Esophagus muscularis mucosa (tissue), 4 donors: ENCODE measurements around the gene JPH3. TPM values are rescaled to one million over a fixed set of nuclear protein-coding genes. Genes with fewer than 3 reads are reported as not detected.

Experiments
- DNase-seq: peaks from one replicate; pipeline ENCODE4 v3.0.0-alpha.2; 2017; ENCODE audit errors: extremely low spot score
- H3K27ac ChIP-seq, 4 donors: fragments of 200-600 bp; sonication (generic); replicated peaks in 1 of 4; 1 replicate in 3 of 4; 2 replicates in 1 of 4; pipeline ENCODE4 v1.5.1; 2016 to 2019; ENCODE audit warnings: mild to moderate bottlenecking in 1 of 4
- H3K27me3 ChIP-seq, 4 donors: fragments of 200-600 bp; sonication (generic); one replicate each; pipeline versions ENCODE4 v1.5.1 to v1.6.0; 2016 to 2019
- H3K36me3 ChIP-seq, 4 donors: fragments of 200-600 bp; sonication (generic); one replicate each; pipeline ENCODE4 v1.5.1; 2016 to 2019
- H3K4me1 ChIP-seq, 4 donors: fragments of 200-600 bp; sonication (generic); one replicate each; pipeline ENCODE4 v1.5.1; 2016 to 2019
- H3K4me3 ChIP-seq, 4 donors: fragments of 200-600 bp; sonication (generic); 1 replicate in 2 of 4; 2 replicates in 2 of 4; pipeline ENCODE4 v1.5.1; 2016 to 2019; ENCODE audit warnings: mild to moderate bottlenecking in 4 of 4, moderate library complexity in 1 of 4
- H3K9me3 ChIP-seq, 4 donors: fragments of 200-600 bp; sonication (generic); 1 replicate in 3 of 4; 2 replicates in 1 of 4; pipeline ENCODE4 v1.5.1; 2016 to 2019
- EP300 ChIP-seq: sonication (generic); formaldehyde crosslinking; IDR thresholded peaks from one replicate; pipeline ENCODE4 v1.6.1; 2017; ENCODE audit warnings: antibody characterized with exemption
- POLR2A ChIP-seq: fragments of 450-650 bp; IDR thresholded peaks from one replicate; pipeline ENCODE4 v1.6.1; 2017; ENCODE audit warnings: antibody characterized with exemption, moderate library complexity, mild to moderate bottlenecking, low read depth
- POLR2AphosphoS5 ChIP-seq, 2 donors: sonication (generic); formaldehyde crosslinking; IDR thresholded peaks; one replicate each; pipeline ENCODE4 v1.6.1; 2017; ENCODE audit warnings: antibody characterized with exemption in 2 of 2
- WGBS: methylation state at CpG from one replicate; pipeline ENCODE4 v1.1.5; 2018; 5-methylcytosine and 5-hydroxymethylcytosine counted together
- intact Hi-C: fragments of 100-400 bp; cut with DNase I; formaldehyde crosslinking; loops from one replicate; pipeline ENCODE4 v1.15.1; 2023
- total RNA-seq, 4 donors: library from RNA; depleted of rRNA; stranded (reverse); fragments of >200 nt; gene quantifications; one replicate each; pipeline versions ENCODE4 v1.1.0 to v1.2.1, GENCODE V29; 2016
- TF ChIP-seq, protein P1 (sequence below), 3 experiments: fragments of 200-600 bp in 2 of 3; fragments of 450-650 bp in 1 of 3; sonication (generic) in 2 of 3; IDR thresholded peaks; one replicate each; pipeline ENCODE4 v1.5.1; 2017 to 2019; ENCODE audit warnings: antibody characterized with exemption in 3 of 3, mild to moderate bottlenecking in 2 of 3, moderate library complexity in 1 of 3

JPH3 gene
- total RNA-seq, 4 donors from 2014 or later = 0.42 to 2.2 (median 0.54) TPM

DNA sequence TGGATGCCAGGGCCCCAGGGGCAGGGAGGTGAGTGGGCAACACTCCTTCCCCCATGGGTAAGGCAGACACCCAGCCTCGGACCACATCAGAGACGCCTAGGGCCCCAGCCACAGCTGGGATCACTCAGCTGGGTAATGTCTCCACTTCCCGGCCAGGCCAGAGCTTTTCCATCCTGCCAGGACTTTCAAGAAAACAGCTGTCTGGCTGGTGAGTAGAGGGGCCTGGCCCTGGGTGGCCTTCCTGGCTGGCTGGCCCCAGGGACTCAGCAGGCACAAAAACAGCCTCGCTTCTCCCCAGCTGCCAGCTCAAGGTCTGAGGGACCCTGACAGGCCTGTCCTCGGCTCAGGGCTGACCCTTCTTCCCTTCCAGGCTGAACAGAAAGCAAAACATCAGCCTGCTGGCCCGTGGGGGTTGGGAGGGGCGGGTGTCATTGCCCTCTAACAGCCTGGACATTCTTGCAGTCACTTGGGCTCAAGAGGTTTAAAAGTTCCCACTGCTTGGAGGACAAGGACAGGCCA is 45.3 kb upstream of the JPH3 start:
- Histone ChIP-seq H3K27me3 (peaks cover 0 to 24% (median 0%) of the 10 kb centered on the region in 4 donors), H3K36me3 (no peaks in the 10 kb centered on the region), H3K9me3 (no peaks in the 10 kb centered on the region), H3K4me1 (peaks cover 6 to 21% (median 10%) of the 10 kb centered on the region in 4 donors), H3K27ac (peak overlapping the region; percentile 45 to 75 (median 60)), H3K4me3 (peak overlapping the region in 2 of 4 donors; percentile 19 to 20)
- TF ChIP-seq POLR2AphosphoS5 (IDR thresholded peaks at IDR 0.05) = peak in 1 of 2 donors; percentile 50
- TF ChIP-seq POLR2A = no peak
- TF ChIP-seq, protein P1, sequence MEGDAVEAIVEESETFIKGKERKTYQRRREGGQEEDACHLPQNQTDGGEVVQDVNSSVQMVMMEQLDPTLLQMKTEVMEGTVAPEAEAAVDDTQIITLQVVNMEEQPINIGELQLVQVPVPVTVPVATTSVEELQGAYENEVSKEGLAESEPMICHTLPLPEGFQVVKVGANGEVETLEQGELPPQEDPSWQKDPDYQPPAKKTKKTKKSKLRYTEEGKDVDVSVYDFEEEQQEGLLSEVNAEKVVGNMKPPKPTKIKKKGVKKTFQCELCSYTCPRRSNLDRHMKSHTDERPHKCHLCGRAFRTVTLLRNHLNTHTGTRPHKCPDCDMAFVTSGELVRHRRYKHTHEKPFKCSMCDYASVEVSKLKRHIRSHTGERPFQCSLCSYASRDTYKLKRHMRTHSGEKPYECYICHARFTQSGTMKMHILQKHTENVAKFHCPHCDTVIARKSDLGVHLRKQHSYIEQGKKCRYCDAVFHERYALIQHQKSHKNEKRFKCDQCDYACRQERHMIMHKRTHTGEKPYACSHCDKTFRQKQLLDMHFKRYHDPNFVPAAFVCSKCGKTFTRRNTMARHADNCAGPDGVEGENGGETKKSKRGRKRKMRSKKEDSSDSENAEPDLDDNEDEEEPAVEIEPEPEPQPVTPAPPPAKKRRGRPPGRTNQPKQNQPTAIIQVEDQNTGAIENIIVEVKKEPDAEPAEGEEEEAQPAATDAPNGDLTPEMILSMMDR (IDR thresholded peaks at IDR 0.05) = no peak
- TF ChIP-seq EP300 = no peak
- WGBS = 33% methylated on average over 2 of the region's 7 CpGs
- intact Hi-C loops = no loop called here
- DNase-seq = peak; percentile 93

DNA sequence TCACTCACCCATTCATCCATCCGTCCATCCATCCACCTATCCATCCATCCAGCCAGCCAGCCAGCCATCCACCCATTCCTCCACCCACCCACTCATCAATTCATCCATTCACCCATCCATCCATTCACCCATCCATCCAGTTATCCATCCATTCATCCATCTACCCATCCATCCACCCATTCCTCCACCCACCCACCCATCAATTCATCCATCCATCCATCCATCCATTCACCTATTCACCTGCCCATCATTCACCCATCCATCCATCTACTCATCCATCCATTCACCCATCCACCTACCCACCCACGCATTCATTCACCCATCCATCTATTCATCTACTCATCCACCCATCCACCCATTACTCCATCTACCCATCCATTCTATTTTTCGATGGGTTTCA is 43.6 kb upstream of the JPH3 start:
- Histone ChIP-seq H3K27me3 (peaks cover 0 to 24% (median 0%) of the 10 kb centered on the region in 4 donors), H3K36me3 (no peaks in the 10 kb centered on the region), H3K9me3 (no peaks in the 10 kb centered on the region), H3K27ac (no peak overlapping the region), H3K4me3 (no peak overlapping the region), H3K4me1 (peaks cover 6 to 21% (median 10%) of the 10 kb centered on the region in 4 donors)
- WGBS = 87% methylated on average over 3 of the region's 3 CpGs
- intact Hi-C loops = no loop called here
- no peak for DNase-seq
- no peak for TF ChIP-seq POLR2A
- TF ChIP-seq, protein P1 (IDR thresholded peaks at IDR 0.05) = no peak
- TF ChIP-seq EP300 = no peak
- no peak for TF ChIP-seq POLR2AphosphoS5 (IDR thresholded peaks at IDR 0.05)

DNA sequence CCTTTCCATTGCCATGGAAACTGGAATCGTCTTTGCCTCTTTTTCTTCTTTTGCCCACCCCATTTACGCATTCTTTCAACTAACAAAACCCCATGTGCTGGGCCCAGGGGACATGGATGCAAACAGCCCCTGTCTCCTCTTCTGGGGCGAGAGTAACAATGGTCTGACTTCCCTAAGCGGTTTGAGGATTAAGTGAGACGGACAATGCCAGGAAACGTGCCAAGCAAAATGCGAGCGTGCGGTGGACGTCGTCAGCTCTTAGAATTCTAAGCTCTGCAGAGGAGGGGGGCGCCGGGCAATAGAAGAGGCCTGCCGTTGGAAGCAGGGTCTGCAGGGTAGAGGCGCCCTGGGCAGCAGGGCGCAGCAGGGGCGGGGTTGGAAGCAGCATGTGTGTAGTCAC is 42.4 kb upstream of the JPH3 start:
- H3K27me3 ChIP-seq = peaks cover 0 to 22% (median 0%) of the 10 kb centered on the region in 4 donors
- 66% methylated on average over 16 of the region's 17 CpGs for WGBS
- no peaks in the 10 kb centered on the region for H3K9me3 ChIP-seq
- intact Hi-C loops = no loop called here
- DNase-seq = no peak
- TF ChIP-seq POLR2A = no peak
- TF ChIP-seq, protein P1 (IDR thresholded peaks at IDR 0.05) = no peak
- TF ChIP-seq POLR2AphosphoS5 (IDR thresholded peaks at IDR 0.05) = no peak
- no peak for TF ChIP-seq EP300
- H3K27ac ChIP-seq = no peak overlapping the region
- H3K36me3 ChIP-seq = no peaks in the 10 kb centered on the region
- no peak overlapping the region for H3K4me3 ChIP-seq
- H3K4me1 ChIP-seq = peaks cover 6 to 21% (median 10%) of the 10 kb centered on the region in 4 donors

DNA sequence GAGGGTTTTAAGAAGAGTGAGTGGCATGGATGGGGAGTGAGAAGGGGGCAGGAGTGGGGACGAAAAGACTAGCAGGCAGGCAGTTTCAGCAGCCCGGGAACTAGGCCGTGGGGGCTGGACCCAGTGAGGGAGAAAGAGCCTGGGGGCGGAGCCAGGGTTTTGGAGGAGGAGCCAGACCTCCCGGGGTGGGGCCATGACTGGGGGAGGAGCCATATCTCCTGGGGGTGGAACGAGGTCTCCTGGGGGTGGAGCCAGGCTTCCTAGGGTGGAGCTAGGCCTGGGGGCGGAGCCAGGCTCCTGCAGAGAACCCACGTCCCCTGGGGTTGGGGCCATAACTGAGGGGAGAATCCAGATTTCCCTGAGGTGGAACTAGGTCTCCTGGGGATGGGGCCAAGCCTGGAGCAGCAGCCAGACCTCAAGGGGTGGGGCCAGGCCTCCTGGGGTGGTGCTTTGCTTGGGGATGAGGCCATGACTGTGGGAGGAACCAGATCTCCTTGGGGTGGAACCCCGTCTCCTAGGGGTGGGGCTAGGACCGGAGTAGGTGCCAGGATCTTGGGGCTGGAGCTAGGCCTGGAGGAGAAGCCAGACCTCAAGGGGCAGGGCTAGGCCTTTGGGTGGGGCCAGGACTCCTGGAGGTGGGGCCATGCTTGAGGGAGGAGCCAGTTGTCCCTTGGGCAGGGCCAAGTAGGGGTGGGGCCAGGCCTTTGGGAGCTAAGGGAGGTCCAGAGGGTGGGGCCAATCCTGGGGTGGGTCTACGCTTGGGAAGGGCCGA is 41.7 kb upstream of the JPH3 start:
- no peak for DNase-seq
- intact Hi-C loops = no loop called here
- no peak overlapping the region for H3K27ac ChIP-seq
- H3K4me3 ChIP-seq = no peak overlapping the region
- no peak for TF ChIP-seq EP300
- TF ChIP-seq POLR2AphosphoS5 (IDR thresholded peaks at IDR 0.05) = no peak
- TF ChIP-seq, protein P1 (IDR thresholded peaks at IDR 0.05) = no peak
- TF ChIP-seq POLR2A = no peak
- H3K27me3 ChIP-seq = peaks cover 0 to 18% (median 0%) of the 10 kb centered on the region in 4 donors
- 76% methylated on average over 8 of the region's 12 CpGs for WGBS
- H3K9me3 ChIP-seq = no peaks in the 10 kb centered on the region
- peaks cover 6 to 21% (median 10%) of the 10 kb centered on the region in 4 donors for H3K4me1 ChIP-seq
- no peaks in the 10 kb centered on the region for H3K36me3 ChIP-seq
